Activated T-cell treated with anti-CD3 and anti-CD28 coated beads for 48 hours (primary cell): ENCODE measurements around the gene BAIAP2L1.
"Not testable (repeated sequence)": the region's sequence is repeated elsewhere in the genome, so short reads cannot be mapped to it uniquely, and the experiment has no call there.

Source experiments
- DNase-seq: peaks from one replicate; pipeline ENCODE4 v3.0.0-alpha.2; 2020; ENCODE audit warnings: low read depth

The BAIAP2L1 gene, protein sequence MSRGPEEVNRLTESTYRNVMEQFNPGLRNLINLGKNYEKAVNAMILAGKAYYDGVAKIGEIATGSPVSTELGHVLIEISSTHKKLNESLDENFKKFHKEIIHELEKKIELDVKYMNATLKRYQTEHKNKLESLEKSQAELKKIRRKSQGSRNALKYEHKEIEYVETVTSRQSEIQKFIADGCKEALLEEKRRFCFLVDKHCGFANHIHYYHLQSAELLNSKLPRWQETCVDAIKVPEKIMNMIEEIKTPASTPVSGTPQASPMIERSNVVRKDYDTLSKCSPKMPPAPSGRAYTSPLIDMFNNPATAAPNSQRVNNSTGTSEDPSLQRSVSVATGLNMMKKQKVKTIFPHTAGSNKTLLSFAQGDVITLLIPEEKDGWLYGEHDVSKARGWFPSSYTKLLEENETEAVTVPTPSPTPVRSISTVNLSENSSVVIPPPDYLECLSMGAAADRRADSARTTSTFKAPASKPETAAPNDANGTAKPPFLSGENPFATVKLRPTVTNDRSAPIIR

DNA sequence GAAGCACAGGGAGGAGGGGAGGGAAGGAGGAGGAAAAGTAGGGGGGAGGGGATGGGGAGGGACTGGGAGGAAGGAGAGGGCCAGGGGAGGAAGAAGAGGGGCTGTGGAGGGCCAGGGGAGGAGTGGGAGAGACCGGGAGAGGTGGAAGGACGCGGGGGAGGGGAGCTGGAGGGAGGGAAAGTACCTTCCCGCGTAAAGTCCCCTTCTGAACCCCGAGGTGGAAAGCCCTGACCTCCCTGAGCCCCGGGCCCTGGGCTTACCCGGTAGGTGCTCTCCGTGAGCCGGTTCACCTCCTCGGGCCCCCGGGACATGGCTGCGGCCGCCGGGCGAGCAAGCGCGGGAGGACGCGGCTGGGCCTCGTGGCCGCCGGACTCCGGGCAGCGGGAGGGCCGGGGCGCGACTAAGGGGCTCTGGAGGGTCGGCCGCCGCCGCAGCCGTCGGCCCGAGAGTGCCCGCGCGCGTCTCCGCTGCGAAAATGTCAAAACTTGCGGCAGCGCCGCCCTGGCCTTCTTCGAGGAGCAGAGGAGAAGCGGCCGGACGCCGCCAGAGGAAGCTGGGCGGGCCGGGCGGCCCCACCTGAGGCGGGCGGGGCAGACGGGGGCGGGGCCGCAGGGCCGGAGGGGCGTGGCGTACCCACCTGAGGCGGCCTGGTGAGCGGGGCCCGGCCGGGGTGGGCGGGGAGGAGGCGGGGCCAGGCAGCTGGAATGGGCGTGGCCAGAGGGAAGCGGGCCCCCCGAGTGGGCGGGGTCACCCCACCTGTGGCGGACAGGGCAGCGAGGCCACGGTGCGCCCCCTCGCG, at the start of gene BAIAP2L1:
TSS of gene BAIAP2L1 (minus strand) at position 549 of the 799 bp plus-strand sequence. CDS start at position 311, 238 bp downstream.
- DNase-seq, result peak; percentile 88

DNA sequence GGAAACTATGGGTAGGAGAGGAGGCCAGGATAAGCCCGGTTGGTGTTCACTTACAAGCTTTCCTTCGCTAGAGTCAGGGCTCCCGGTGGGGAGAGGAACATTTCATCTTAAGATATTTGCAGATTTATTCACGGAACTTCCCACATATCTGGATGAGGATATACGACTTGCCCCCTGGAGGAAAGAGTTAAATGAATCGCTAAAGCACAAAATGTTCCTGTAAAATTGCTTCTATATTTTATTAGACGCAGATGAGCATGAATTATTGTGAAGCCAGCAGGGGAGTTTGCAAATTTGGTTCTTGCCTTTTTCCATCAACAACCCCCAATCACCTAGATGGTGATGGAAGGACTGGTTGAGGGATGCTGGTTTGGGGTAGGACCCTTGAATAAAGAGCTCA, 47.9 kb upstream of the BAIAP2L1 start:
- DNase-seq, result no peak

DNA sequence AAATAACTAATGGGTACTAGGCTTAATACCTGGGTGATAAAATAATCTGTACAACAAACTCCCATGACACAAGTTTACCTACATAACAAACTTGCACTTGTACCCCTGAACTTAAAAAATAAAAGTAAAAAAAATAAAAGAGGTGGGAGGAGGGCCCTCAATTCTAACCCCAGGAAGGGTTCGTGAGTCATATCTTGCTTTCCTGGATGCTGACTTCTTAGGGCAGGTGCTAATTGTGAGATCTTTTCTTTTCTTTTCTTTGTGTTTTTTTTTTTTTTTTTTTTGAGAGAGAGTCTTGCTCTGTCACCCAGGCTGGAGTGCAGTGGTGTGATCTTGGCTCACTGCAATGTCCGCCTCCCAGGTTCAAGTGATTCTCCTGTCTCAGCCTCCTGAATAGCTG, 40.1 kb upstream of the BAIAP2L1 start:
- DNase-seq, result not testable (repeated sequence)

DNA sequence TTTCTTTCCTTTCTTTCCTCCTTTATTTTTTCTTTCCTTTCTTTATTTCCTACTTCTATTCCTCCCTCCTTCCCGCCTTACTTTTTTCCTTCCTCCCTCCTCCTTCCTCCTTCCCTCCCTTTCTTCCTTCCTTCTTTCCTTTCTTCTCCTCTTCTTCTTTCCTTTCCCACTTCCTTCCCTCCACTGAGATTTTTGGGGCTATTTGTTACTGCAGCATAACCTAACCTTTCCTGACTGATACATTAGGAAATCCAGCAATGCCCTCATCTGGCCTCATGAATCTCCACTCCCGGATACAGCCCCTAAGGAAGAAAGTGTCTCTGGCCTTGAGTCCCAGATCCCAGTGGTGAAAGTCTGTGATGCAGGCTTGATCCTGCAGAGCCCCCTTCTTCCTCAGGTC, 38.6 kb upstream of the BAIAP2L1 start:
- DNase-seq, result no peak

DNA sequence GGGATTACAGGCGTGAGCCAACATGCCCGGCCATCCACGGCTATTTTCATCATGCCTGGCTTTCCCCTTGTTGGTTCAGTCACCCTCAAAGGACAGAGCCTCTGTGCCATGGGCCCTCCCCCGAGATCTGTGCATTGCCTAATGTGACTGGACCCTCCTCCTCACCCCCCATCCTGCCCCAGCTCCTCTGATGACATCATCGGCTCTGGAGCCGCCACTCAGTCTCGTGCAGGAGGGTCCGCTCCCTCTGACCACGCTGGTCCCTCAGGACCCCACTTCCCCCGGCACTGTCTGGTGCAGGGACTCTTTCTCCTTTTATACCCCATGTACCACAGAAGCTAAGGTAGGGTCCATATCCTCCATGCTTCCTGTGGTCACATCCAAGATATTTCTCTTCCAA, 33.2 kb upstream of the BAIAP2L1 start:
- DNase-seq, result no peak

DNA sequence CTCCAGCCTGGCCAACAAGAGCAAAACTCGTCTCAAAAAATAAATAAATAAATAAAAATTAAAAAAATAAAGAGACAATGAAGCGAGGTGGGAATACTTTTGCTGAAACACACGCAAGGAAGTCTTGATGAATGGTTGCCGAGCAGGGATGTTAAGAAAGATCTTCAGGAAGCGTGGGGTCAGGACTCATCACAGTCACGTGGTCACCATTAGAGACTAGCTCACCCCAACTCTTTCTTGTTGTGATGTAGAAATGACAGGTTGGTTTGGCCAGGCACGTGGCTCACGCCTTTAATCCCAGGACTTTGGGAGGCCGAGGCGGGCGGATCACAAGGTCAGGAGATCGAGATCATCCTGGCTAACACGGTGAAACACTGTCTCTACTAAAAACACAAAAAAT, 28.9 kb upstream of the BAIAP2L1 start:
- no peak for DNase-seq

DNA sequence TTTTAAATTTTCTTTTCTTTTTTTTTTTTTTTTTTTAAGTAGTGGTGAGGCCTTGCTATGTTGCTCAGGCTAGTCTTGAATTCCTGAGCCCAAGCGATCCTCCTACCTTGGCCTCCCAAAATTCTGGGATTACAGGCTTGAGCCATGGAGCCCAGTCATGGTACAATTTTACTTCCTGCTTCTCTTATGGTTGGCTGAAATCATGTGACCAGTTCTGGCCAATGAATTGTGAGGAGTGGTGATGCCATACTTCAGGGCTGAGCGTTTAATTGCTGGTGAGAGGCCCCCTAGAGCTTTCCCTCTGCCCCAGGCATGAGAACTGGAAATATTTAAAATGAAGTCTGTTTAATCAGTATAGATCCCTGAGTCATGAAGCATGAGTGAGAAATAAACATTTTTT, 22.2 kb upstream of the BAIAP2L1 start:
- DNase-seq, result no peak

DNA sequence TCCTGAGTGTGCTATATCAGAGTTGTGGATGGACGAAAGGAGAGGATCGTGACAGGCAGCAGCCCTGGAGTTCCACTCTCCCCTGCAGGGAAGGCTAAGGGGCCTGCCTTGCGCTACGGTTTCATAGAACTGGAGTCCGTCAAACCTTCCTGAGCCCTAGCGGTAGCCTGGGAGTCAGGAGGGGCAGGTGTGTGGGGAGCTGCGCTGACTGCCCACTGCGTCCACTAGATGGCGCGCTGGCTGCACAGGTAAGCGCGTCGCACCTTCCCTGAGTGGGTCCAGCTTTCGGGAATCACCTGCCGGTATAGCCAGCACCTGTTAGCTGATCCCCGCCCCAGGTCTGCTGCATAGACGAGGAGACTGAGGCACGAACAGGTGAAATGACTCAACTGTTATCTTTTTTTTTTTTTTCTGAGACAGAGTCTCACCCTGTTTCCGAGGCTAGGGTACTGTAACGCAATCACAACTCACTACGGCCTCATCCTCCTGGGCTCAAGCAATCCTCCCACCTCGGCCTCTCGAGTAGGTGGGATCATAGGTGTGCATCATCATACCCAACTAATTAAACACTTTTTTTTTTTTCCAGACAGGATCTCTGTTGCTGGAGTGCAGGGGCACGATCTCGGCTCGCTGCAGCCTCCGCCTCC, 20.2 kb upstream of the BAIAP2L1 start:
- peak; percentile 55 for DNase-seq

DNA sequence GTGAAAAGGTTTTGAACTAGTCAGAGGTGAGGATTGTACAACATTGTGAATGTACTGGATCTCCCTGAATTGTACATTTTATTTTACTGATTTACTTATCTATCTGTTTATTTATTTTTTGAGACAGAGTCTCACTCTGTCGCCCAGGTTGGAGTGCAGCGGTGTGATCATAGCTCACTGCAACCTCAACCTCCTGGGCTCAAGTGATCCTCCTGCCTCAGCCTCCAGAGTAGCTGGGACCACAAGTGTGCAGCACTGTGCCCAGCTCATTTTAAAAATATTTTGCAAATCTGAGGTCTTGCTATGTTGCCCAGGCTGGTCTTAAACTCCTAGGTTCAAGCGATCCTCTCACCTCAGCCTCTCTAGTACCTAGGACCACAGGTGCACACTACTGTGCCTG, 19.1 kb upstream of the BAIAP2L1 start:
- not testable (repeated sequence) for DNase-seq

DNA sequence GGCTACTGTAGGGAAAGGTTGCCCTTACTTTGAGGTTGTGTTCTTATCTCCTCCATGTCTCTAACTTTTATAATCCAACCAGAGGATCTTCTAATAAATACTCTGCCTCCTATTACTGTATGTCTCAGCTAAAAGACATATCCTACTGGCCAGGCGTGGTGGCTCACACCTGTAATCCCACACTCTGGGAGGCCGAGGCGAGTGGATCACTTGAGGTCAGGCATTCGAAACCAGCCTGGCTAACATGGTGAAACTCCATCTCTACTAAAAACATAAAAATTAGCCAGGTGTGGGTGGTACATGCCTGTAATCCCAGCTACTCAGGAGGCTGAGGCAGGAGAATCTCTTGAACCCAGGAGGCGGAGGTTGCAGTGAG, 18.4 kb upstream of the BAIAP2L1 start:
- not testable (repeated sequence) for DNase-seq

DNA sequence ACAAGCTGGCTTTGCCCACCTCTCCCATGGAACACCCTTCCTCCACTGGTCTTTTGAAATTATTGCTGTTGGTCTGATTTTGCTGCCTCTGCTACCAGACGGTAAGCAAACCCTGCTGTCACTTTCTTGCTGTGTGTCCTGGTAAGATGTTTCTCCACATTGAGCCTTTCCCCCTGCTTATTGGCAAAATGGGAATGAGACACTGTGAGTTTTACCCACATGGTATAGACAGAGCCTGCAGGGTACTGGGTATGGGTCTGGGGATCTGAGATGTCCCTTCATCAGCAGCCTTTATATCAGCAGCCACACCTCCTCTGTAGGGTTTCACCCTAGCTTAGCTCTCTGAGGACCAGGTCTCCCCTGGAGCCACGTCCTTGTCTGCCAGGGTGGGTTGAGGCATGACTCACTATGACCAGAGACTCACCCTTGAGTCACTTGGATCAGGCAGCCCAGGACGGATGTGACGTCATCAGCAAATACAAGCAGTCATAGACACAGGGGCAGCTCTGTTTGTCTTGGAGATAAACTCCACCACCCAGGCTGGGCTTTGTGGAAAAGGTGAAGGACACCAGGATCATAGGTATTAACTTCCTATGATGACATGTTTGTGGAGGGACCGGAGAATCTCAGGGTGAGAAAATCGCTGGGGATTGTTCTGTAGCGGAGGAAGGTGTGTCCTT, 17.9 kb upstream of the BAIAP2L1 start:
- peak; percentile 28 for DNase-seq

DNA sequence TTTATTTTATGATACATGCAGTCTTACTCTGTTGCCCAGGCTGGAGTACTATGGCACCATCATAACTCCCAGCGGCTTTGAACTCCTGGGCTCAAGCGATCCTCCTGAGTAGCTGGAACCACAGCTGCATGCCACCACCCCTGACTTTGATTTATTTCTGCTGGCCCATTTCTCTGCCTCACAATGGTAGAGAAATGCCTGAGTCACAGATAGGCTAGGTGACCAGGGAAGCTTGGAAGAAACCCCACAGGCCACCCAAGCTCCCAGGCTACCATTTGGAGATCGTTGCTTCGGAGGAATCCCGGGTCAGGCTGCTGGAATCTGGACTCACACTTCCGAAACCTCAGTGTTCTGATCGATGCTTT, 17.4 kb upstream of the BAIAP2L1 start:
- no peak for DNase-seq

DNA sequence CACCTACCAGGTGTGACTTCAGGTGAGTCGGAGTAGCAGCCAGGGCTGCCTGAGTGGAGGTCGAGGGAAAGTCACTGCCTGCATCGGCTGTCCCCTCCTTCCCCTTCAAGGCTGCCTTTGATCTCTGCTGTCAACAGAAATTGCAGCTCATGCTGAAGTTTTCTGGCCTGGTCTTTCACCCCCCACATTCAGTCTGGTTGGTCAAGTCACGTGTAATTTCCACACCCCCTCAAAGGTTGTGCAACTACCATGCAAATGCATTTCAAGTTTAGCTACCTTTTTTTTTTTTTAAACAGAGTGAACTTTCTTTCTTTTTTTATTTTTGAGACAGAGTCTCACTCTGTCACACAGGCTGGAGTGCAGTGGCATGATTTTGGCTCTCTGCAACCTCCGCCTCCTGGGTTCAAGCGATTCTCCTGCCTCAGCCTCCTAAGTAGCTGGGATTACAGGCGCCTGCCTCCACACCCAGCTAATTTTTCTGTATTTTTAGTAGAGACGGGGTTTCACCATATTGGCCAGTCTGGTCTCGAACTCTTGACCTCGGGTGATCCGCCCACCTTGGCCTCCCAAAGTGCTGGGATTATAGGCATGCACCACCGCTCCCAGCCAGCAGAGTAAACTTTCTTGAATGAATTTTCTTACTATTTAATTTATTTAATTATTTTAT, 16.8 kb upstream of the BAIAP2L1 start:
- not testable (repeated sequence) for DNase-seq

DNA sequence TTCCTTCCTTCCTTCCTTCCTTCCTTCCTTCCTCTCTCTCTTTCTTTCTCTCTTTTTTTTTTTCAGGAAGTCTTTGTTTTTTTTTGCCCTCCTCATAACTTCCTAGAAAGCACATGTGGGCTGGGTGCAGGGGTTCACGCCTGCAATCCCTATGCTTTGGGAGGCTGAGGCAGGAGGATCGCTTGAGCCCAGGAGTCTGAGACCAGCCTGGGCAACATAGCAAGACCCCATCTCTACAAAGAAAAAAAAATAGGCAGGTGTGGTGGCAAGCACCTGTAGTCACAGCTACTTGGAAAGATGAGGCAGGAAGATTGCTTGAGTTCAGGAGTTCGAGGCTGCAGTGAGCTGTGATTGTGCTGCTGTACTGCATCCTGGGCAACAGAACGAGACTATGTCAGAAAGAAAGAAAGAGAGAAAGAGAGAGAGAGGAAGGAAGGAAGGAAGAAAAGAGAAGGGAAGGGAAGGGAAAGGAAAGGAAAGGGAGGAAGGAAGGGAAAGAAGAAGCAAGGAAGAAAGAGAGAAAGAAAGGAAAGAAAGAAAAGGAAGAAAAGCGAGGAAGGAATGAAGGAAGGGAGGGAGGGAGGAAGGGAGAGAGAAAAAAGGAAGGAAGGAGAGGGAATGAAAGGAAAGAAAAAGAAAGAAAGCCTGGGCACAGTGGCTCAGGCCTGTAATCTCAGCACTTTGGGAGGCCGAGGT, 13.5 kb upstream of the BAIAP2L1 start:
- DNase-seq, result no peak

DNA sequence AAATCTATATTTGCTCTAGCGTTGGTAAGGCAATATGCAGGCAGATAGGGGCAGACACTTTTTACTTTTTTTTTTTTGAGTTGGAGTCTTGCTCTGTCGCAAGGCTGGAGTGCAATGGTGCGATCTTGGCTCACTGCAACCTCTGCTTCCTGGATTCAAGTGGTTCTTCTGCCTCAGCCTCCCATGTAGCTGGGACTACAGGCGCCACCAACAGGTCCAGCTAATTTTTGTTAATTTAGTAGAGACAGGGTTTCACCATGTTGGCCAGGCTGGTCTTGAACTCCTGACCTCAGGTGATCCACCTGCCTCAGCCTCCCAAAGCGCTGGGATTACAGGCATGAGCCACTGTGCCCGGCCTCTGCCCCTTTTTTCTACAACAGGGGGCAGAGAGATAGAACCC, 12.8 kb upstream of the BAIAP2L1 start:
- DNase-seq, result not testable (repeated sequence)

DNA sequence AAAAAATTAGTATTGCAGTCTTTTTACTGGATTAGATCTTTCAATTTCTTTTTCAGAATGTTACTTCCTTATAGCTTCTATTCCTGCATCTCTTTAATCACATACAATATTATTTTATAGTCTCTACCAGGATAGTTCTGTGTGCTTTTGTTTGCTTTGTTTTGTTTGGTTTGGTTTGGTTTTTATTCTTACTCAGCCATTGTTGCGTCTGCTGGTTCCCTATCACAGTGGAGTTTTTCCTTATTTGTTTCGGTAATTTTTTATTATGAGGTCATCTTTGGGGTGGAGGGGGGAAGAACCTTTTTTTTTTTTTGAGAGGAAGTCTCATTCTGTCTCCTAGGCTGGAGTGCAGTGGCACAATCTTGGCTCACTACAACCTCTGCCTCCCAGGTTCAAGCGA, 9.0 kb upstream of the BAIAP2L1 start:
- DNase-seq, result no peak

DNA sequence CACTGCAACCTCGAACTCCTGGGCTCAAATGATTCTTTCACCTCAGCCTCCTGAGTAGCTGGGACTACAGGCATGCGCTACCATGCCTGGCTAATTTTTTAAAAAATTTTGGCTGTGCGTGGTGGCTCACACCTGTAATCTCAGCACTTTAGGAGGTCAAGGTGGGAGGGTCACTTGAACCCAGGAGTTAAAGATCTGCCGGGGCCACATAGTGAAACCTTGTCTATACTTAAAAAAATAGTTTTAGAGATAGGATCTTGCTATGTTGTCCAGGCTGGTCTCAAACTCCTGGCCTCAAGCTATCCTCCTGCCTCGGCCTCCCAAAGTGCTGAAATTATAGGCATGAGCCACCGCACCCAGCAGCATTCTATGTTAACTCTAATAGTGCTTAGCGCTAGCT, 7.3 kb upstream of the BAIAP2L1 start:
- DNase-seq, result not testable (repeated sequence)

DNA sequence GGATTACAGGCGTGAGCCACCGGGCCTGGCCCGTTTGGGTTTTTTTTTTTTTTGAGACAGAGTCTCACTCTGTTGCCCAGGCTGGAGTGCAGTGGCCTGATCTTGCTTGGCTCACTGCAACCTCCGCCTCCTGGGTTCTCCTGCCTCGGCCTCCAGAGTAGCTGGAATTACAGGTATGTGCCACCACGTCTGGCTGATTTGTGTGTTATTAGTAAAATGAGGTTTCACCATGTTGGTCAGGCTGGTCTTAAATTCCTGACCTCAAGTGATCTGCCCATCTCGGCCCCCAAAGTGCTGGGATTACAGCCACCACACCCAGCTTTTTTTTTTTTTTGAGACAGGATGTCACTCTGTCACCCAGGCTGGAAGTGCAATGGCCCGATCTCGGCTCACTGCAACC, 5.9 kb upstream of the BAIAP2L1 start:
- no peak for DNase-seq

DNA sequence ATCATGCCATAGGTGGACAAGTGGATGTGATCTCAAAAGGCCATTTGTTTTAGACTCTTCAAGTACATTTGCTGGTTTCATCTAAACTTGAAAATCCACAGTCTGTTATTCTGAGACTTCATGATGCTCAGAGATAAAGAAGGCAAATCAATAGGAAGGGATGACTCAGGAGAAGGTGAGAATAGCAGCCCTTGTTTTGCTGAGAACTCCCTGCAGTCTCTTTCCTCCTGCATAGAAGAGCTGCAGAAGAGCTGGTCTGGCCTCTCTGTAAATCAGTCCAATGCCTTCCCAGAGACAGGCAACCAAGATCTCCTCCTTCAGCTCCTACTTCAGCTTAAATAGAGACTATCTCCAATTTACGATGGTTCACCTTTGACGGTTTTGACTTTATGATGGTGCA, 4.0 kb upstream of the BAIAP2L1 start:
- no peak for DNase-seq

DNA sequence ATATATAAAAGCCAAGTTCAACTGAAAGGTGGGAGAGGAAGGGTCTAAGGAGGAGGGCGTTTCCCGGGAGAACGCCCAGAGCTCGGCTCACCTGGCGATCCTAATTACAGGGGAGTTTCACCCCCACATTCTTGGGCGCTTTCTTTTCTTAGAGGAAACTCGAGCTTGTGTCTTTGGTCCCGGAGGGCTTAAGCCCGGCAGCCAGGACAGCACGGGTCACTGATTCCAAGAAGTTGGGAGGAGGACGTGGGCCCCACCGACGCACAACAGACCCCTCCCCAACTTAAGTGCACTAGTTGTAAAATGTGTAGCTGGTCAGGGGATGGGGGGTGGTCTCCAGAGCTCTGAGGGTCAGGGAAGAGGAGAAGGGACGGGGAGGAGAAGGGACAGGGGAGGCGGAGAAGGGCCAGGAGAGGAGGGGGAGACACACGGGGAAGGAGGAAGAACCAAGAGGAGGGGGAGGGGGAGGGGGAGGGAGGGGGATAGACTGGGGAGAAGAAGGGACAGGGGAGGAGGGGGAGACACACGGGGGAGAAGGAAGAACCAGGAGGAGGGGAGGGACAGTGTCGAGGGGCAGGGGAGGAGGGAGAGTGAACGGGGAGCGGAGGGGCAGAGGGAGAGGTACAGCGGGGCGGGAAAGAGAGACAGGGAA, 874 bp downstream of the BAIAP2L1 start:
- no peak for DNase-seq
